SHP77 (cell line): Measurements from ENCODE around the gene RAPGEF2.
"Not testable (repeated sequence)": the region's sequence is repeated elsewhere in the genome, so short reads cannot be mapped to it uniquely, and the experiment has no call there.

Experiments
- DNase-seq, 2 experiments: peaks; one replicate each; lab custom pipeline; 2025; lab: John Stamatoyannopoulos, UW

Gene RAPGEF2

DNA sequence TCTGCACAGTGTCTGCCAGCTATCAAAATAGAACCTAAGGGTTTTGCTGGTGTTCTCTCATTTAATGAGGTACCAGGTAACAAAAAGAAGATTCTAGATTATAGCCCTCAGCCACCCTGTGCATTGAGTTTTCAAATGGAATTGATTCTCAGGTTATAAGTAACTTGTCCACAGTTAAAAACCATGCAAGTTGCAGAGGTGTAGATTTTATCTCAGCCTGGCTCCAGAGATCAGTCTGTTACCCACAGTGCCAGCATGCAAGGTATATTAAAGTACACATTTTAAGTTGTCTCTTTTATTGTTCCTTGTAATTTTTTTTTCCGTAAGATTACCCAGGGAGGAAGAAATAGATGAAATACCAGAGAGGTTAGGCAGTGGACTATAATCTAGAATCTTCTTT lies 59.7 kb downstream of the RAPGEF2 start:
- DNase-seq = no peak

DNA sequence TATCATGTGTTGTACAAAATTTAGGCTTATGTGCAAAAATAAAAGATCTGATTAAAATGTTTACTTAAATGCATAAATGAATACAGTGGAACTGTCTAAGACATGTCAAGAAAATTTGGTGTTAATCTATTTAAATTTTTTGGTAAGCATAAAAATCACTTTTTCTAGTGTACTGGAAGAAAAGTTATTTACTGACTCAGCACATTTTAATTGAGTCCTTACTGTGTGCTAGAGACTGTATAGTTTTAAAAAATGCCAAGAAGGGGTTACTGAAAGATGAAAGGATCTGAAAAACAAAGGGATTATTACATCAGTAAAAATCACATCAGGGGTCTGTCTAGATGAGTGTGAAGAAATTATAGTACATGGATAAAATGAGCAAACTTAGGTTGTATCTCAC lies 60.6 kb downstream of the RAPGEF2 start:
- no peak for DNase-seq

DNA sequence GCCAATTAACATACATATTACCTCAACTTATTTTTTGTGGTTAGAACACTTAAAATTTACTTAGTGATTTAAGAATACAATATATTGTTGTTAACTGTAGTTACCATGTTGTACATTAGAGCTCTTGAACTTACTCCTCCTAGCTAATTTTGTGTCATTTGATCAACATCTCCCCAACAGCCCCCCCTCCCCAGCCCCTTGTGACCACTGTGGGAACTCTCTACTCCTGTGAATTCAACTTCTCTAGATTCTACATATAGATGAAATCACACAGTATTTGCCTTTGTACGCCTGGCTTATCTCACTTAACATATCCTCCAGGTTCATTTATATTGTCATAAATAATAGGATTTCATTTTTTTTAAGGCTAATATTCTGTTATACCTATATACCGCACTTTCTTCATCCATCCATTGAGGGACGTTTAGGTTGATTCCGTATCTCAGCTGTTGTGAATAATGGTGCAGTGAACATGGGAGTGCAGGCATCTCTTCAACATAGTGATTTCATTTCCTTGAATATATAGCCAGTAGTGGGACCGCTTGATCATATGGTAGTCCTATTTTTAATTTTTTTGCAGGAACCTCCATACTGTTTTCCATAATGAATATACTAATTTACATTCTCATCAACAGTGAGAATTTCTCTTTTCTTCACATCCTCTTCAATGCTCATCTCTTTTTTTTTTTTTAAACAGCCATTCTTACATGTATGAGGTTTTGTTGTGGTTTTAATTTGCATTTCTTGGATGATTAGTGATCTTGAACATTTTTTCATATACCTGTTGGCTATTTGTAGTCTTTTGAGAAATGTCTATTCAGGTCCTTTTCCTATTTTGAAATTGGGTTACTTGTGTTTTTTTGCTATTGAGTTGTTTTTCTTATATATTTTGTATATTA lies 66.8 kb downstream of the RAPGEF2 start:
- DNase-seq = no peak

DNA sequence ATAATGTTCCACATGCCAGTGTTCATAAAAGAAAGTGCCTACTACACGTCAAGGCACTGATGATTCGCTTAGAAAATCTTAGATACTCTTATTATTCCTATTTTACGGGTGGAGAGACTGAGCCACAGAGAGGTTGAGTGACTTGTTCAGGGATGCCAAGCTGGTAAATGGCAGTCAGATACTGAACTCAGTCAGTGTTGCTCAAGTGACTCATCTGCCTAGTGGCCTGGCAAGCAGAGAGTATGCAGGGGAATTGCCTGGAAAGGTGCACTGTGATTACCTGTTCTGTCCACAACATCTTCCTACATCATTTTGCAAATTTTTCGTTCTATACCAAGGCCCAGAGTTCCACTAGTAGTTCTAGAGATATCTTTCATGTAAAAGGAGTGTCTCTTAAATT lies 68.4 kb downstream of the RAPGEF2 start:
- DNase-seq = no peak

DNA sequence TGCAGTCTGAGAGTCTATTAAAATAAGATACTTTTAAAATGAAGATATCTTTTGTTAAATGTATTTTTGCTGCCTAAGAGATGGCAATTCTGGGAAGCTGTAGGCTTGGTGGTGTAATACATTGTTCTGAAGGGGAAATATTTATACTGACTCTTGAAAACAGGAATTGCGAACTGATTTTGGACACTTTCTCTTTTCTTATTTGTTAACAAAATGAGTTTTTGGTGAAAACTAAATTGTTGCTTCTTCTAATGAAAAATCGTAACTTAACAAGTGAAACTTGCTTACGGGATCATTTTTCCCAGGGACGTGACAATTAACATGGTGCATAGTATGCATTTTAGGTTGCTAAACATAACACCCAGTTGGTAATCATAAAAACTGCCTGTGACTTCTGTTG lies 71.0 kb downstream of the RAPGEF2 start:
- no peak for DNase-seq

DNA sequence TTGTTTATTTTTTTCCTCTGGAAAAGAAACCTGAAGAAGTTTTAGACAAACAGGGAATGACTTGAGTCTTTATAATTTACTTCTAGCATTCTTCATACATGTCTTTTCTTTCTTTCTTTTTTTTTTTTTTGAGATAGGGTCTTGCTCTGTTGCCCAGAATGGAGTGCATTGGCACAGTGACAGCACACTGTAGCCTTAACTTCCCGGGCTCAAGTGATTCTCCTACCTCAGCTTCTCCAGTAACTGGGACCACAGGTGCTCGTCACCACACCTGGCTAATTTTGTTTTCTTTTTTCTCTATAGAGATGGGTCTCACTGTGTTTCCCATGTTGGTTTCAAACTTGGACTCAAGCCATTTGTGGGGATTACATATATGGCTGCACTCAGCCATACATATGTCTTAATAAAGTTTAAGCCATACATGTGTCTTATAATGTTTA lies 71.8 kb downstream of the RAPGEF2 start:
- peak in 1 of 2 experiments; percentile 1 for DNase-seq

DNA sequence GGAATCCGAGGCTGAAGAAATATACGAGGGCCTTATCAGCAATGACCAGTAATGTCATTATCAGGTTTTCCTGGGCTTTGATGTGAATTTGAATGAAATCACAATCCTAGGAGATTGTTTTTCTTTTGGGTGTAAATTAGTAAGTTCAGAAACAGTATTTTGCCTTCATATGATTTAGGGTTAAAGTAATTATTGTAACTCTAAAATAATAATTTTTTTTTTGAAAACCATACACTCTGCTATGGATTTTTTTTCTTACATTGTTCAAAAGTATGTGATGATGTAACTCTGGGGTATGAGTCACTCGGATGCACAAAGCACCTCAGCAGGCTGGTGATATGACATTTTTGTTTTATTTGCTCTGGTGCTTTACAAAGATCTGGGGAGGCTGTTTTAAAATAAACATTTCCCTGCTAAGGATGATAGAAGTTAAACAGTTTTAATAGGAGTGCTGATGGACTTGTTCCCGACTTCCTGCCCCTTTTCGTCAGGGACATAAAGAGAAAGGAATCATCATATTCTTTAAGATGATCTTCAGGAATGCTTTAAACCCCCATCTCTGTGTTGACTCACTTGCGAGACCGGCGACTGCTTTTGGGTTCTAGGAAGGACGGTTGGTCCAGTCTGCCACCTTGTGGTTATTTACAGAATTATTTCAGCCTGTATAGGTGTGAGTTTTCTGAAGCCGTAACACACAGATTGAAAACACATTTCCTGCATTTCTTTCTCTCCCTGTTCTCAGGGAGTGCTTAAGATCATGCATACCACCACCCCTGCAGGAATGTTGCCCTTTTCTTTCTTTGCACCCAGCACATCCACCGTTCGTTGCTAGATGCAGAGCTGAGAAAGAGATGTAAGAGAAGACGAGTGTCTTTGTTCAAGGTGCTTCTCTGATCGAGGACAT lies 72.5 kb downstream of the RAPGEF2 start:
- DNase-seq = peak; percentile 65 to 75

DNA sequence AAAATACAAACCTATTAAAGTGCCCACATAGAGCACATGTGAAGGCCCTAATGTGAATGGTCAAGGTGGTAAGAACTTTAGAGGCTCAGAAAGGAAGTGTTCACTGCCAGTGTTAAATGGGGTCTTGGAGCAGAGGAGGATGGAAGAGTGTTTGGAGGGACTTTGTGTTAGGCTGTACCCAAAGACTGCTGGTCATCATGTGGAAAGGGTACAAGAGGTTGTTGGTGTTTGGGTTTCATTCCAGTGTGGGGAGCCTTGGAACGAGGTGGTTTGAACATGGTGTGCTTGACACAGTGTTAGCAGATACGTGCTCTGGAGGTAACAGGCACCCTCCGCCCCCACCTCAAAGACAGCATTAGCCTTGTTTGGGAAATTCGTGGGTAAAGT lies 73.1 kb downstream of the RAPGEF2 start:
- no peak for DNase-seq

DNA sequence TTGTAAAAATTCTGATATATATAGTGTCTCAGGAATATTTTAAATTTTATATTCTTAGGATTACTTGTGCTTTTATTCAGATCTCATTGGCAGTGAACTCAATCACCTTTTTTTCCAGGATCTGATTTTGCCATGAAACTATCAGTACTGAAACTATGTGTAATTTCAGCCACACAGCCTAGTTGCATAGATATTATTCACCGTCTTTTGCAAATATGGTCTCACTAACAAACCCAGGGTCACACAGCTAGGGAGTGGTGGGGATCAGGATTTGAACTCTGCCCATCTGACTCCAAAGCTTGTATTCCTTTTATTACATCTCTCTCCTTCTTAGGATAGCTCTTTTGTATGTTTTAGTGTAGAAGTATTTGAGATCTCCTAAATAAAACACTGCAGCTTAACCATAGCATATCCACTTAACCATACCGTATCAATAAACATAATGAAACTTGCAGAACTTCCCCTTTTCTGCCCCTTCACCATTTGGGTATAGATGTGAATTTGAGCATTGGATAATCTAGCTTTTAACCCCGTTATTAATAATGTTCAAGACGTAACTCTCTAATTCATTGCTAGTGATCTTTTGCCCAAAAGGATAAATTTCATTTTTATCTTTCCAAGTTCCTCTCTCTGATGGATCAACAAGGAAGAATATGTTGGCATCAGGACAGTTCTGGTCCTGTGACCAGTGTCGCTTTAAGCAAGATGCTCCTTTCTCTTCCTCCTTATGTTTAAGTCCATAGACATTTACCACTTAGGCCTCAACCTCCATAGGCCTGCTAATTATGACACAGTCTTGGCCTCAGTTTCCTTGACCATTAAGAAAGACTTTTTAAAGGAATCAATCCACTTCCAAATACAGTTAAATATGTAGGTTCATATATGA lies 74.6 kb downstream of the RAPGEF2 start:
- DNase-seq = no peak

DNA sequence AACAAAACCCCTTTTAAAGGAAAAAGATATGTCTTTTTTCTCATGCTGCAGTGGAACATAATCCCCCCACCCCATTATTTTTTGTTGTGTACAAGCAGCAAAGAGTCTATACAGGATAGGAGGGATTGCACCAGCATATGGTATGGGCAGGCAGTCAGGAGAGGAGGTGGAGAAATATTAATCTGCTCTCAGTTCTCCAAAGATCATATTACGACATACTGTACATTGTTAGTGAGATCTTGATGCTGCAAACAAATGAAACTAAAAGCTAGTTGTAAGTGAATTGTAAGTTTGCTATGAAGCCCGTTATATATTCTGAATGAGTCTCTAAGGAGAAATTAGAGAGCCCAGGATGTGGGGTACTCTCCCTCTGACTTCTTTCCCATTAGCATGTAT lies 75.3 kb downstream of the RAPGEF2 start:
- DNase-seq = no peak

DNA sequence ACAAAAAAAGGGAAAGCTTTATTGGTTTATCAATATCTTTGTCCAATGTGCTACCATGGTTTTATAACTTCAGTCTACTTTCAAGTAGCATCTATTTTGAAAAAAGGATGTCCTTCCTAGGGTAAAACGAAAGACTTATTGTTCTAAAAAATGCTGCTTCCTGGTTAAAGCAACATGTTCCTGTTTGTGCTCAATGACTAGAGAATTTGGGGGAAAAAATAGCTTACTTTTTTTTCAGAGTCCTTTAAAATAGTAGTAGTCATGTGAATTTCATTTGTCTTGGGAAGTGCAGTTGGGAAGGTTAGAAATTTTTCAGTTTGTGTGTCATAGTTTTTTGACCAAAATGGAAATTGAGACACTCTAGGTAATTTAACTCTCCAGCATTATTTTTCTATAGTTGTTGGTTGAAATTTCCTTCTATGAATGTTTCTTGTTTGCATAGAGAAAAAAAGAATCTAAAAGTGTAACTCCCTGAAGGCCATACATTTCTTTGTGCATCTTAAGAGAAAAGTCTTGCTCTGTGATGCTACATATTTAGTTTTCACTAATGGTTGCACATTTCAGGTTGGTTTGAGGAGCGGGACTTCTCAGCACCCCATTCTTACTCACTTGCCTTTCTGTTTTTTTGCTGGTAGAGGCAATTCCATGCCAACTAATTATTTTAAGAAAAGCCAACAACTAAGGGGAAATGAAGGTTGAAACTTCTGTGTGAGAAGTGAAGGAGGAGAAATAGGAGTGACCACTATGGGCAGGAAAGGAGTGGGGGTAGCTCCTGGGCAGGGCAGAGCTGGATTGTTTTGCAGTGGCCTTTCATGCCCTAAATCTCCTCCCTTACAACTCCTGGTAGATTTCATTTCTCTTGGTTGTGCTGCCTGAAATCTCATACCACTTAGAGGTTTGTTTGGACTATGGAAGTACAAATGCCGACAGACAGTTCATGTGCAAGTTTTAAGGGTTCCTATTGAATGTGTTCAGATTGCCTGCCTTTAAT lies 76.4 kb downstream of the RAPGEF2 start:
- no peak for DNase-seq

DNA sequence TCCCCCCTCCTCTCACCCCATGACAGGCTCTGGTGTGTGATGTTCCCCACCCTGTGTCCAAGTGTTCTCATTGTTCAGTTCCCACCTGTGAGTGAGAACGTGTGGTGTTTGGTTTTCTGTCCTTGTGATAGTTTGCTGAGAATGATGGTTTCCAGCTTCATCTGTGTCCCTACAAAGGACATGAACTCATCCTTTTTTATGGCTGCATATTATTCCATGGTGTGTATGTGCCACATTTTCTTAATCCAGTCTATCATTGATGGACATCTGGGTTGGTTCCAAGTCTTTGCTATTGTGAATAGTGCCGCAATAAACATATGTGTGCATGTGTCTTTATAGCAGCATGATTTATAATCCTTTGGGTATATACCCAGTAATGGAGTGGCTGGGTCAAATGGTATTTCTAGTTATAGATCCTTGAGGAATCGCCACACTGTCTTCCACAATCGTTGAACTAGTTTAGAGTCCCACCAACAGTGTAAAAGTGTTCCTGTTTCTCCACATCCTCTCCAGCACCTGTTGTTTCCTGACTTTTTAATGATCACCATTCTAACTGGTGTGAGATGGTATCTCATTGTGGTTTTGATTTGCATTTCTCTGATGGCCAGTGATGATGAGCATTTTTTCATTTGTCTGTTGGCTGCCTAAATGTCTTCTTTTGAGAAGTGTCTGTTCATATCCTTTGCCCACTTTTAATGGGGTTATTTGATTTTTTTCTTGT lies 81.2 kb downstream of the RAPGEF2 start:
- not testable (repeated sequence) for DNase-seq

DNA sequence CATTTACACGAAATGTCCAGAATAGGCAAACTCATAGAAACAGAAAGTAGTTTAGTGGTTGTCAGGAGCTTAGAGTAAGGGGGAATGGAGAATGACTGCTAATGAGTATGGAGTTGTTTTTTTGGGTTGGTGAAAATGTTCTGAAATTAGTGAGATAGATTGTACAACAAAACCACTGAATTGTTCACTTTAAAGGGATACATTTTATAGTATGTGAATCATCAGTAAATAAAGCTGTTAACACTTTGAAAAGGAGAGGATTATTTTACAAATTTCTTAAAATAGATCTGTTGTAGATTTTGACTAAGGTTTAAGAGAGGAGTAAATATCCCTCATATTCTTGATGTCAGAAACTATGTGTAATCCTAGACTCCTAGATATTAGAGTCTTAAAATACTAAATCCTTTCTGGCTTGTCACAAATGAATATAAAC lies 82.7 kb downstream of the RAPGEF2 start:
- no peak for DNase-seq

DNA sequence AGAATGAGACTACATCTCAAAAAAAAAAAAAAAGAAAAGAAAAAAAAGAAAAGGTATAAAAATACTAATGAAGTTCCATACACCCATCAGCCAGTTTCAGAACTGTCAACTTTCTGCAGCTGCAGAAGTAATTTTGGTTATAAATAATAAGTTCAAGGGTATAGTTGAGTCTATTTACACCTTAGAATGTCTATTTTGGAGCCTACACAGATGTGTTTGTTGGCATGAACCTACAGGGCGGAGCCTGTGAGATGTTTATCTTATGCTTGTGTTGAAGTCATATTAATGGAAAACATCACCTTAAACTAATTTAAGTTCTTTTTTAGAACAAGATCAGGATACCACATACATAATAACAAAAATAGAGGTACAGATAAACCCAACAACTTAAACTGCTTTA lies 85.8 kb downstream of the RAPGEF2 start:
- no peak for DNase-seq

DNA sequence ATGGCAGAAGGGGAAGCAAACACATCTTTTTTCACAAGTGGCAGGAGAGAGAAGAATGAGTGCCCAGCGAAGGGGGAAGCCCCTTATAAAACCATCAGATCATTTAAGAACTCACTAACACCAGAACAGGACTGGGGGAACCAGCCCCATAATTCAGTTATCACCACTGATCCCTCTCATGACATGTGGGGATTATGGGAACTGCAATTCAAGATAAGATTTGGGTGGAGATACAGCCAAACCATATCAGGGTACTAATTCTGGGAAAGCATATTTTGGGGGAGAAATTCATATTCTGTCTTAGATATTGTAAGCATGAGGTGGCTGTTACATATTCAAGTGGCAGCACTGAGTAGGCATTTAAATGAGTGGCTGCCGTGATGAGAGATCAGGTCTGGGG lies 87.8 kb downstream of the RAPGEF2 start:
- no peak for DNase-seq

DNA sequence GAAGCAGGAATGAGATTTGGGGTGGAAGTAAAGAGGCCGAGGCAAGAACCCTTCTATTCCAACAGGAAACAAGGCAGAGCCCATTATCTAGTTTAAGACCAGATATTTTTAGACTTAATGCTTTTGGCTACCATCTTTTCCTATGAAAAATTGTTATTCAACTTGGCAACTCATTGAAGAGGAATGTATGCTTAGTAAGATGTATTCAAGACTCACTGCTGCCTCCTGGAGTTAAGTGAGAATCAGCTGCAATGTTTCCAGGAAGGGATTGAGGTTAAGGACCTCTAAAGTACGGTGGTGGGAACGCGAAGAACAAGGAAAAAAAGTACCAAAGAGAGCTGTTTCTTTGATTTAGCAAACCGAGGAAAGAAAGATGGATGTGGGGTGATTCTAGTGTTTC lies 89.1 kb downstream of the RAPGEF2 start:
- DNase-seq = peak in 1 of 2 experiments; percentile 16

DNA sequence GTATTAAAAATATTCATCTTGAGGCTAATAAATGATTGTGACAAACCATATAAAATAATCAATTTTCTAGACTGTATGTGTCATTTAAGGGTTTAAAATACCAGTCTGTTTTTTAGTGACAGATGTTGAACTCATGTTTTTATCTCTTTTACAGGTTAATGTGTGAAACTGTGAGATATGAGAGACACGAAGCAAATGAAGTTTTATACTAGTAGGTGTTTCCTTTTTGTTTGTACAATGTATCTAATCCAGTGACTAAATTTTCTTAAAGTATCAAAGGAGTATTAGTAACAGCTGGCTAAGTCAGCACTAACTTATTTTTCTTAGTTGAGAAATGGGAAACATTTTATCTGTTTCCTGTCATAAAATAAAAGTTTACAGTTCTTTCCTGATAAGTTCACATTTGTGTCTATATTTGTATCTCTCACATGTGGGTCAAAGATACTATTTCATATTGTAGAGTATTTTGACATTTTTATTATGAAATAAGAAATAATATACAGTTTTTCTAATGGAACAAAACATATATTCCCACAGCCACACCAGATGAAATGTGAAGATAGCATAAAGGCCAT lies 90.3 kb downstream of the RAPGEF2 start:
- DNase-seq = no peak

DNA sequence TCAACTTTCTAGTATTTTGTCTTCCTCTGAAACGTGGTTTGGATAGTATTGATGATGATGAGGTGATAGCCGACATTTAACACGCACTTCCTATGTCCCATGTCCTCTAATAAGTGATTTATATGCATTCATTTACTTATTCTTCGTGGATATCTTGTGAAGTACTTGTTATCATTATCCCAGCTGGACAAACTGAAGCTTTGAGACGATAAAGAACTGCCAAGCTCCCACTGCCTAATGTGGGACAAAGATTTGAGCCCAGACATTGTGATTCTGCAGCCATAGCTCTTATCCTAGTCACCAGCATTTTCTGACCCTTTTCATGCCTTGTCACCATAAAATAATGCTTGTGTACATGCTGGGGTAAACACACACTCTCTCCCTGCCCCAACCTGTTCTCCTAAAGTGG lies 92.5 kb downstream of the RAPGEF2 start:
- DNase-seq = no peak

DNA sequence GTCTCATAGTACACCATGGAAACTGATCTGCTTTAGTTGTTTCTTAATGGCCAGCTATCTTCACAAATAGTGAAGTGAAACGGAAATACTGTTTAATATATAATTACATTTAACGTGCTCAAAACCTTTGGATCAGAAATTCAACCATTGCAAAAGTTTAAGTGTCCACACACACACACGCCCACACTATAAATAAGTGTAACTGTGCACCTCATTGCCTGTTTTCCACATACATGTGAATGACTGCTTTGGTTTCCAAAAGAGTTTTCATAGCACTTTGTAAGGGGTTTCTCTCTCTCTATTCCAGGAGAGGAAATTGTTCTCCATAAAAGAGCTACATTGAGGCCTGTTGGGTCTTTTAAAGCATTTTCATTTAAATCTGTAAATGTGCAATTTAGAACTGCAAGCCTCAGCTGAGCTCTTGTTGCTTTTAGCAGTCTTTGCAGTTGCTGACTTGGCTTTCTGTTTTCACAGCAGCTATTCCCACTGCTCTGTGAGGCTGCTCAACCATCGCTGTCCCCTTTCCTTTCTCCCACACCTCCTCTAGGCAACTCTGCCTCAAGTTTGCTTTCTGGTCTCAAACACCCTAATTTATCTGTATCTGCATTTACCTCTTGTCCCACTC lies 94.5 kb downstream of the RAPGEF2 start:
- DNase-seq = no peak
